H1 (cell line): ENCODE measurements around the gene FBXO46. TPM values are rescaled to one million over a fixed set of nuclear protein-coding genes. Genes with fewer than 3 reads are reported as not detected.

Experiments used
- CTCF ChIA-PET: fragments of 300-600 bp; sonication (Branson Sonifier 250); formaldehyde crosslinking; loops from one replicate; lab custom pipeline; 2021; ENCODE audit not compliant: partially characterized antibody; lab: Charles Lee
- POLR2A ChIA-PET: fragments of 300-600 bp; sonication (Branson Sonifier 250); formaldehyde crosslinking; loops from one replicate; lab custom pipeline; 2021; ENCODE audit warnings: inconsistent platforms; ENCODE audit not compliant: partially characterized antibody; lab: Charles Lee
- DNase-seq, 2 experiments: peaks; one replicate each; pipeline versions ENCODE4 v3.0.0 to v3.0.0-alpha.2; 2010 to 2022; ENCODE audit warnings: low spot score in 2 of 2, low read depth in 1 of 2, mixed read lengths in 1 of 2
- FAIRE-seq: peaks from 2 replicates; lab custom pipeline; 2011; peaks lifted over from hg19 to GRCh38; lab: Jason Lieb, UNC
- H2AFZ ChIP-seq: 2 replicates; pipeline ENCODE4 v1.8.1; 2012; ENCODE audit warnings: low read length, inconsistent platforms
- H2AK5ac ChIP-seq: 2 replicates; pipeline ENCODE4 v1.6.1; 2013; ENCODE audit warnings: low read depth, low read length
- H2BK120ac ChIP-seq: replicated peaks from 2 replicates; pipeline ENCODE3; 2013; ENCODE audit warnings: low read depth, low read length, inconsistent platforms
- H2BK12ac ChIP-seq: 2 replicates; pipeline ENCODE4 v1.6.1; 2013; ENCODE audit warnings: low read depth, low read length
- H2BK15ac ChIP-seq: 2 replicates; pipeline ENCODE4 v1.6.1; 2013; ENCODE audit warnings: low read length
- H2BK20ac ChIP-seq: 2 replicates; pipeline ENCODE4 v1.6.1; 2013; ENCODE audit warnings: low read length
- H2BK5ac ChIP-seq: 2 replicates; pipeline ENCODE4 v1.6.1; 2013; ENCODE audit warnings: low read depth, low read length
- H3K14ac ChIP-seq: 2 replicates; pipeline ENCODE4 v1.6.1; 2013; ENCODE audit warnings: inconsistent platforms; ENCODE audit not compliant: insufficient read length
- H3K18ac ChIP-seq: 2 replicates; pipeline ENCODE4 v1.6.1; 2013; ENCODE audit warnings: low read length; ENCODE audit errors: extremely low read depth
- H3K23ac ChIP-seq: 2 replicates; pipeline ENCODE4 v1.6.1; 2013; ENCODE audit warnings: inconsistent platforms; ENCODE audit not compliant: insufficient read length
- H3K23me2 ChIP-seq: 2 replicates; pipeline ENCODE4 v1.6.1; 2013; ENCODE audit warnings: low read depth, low read length
- H3K27ac ChIP-seq: 2 replicates; pipeline ENCODE4 v1.6.1; 2011; ENCODE audit warnings: low read depth, low read length, inconsistent platforms
- H3K27me3 ChIP-seq, 4 experiments: replicated peaks in 1 of 4; 1 replicate in 1 of 4; 2 replicates in 3 of 4; pipeline versions ENCODE4 v1.6.1 to v1.8.1; 2011 to 2013; ENCODE audit warnings: low read length in 3 of 4, mild to moderate bottlenecking in 3 of 4, inconsistent platforms in 2 of 4, mixed read lengths in 2 of 4, moderate library complexity in 1 of 4; ENCODE audit not compliant: control insufficient read depth in 3 of 4, insufficient read depth in 3 of 4; ENCODE audit errors: extremely low read depth in 1 of 4
- H3K36me3 ChIP-seq, 4 experiments: 2 replicates each; pipeline versions ENCODE4 v1.6.1 to v1.8.1; 2011 to 2013; ENCODE audit warnings: mild to moderate bottlenecking in 4 of 4, low read length in 3 of 4, moderate library complexity in 2 of 4, control low read depth in 1 of 4, inconsistent platforms in 1 of 4; ENCODE audit not compliant: insufficient read depth in 4 of 4, control insufficient read depth in 2 of 4
- H3K4ac ChIP-seq: replicated peaks from 2 replicates; pipeline ENCODE3; 2013; ENCODE audit warnings: low read length, low read depth, mixed read lengths, inconsistent platforms; ENCODE audit not compliant: insufficient read length
- H3K4me1 ChIP-seq, 4 experiments: replicated peaks in 1 of 4; 1 replicate in 1 of 4; 2 replicates in 3 of 4; pipeline versions ENCODE4 v1.6.1 to v1.8.1; 2011 to 2013; ENCODE audit warnings: low read length in 3 of 4, inconsistent platforms in 2 of 4, mixed read lengths in 1 of 4; ENCODE audit not compliant: insufficient read depth in 4 of 4, control insufficient read depth in 3 of 4
- H3K4me2 ChIP-seq, 2 experiments: 2 replicates each; pipeline versions ENCODE4 v1.6.1 to v1.8.1; 2011 to 2013; ENCODE audit warnings: low read depth in 2 of 2, low read length in 2 of 2, control low read depth in 1 of 2, inconsistent platforms in 1 of 2, mild to moderate bottlenecking in 1 of 2; ENCODE audit not compliant: insufficient read depth in 1 of 2
- H3K4me3 ChIP-seq, 4 experiments: fragments of 200-600, 300-600 bp in 1 of 4; sonication (generic), shearing (Covaris generic), sonication (Bioruptor Twin) in 1 of 4; 2 replicates each; pipeline versions ENCODE4 v1.5.1 to v1.8.1; 2011 to 2016; ENCODE audit warnings: low read length in 4 of 4, low read depth in 3 of 4, control low read depth in 2 of 4, inconsistent platforms in 2 of 4, mild to moderate bottlenecking in 2 of 4, mixed read lengths in 1 of 4, moderate library complexity in 1 of 4; ENCODE audit not compliant: insufficient read depth in 2 of 4; ENCODE audit errors: extremely low read depth in 1 of 4
- H3K56ac ChIP-seq: replicated peaks from 2 replicates; pipeline ENCODE3; 2013; ENCODE audit warnings: low read depth, mild to moderate bottlenecking, mixed read lengths, low read length, inconsistent platforms; ENCODE audit not compliant: insufficient read length
- H3K79me1 ChIP-seq: 2 replicates; pipeline ENCODE4 v1.6.1; 2013; ENCODE audit warnings: low read depth, low read length, control low read depth
- H3K79me2 ChIP-seq, 2 experiments: 2 replicates each; pipeline versions ENCODE4 v1.6.1 to v1.8.1; 2012 to 2013; ENCODE audit warnings: low read length in 2 of 2, mild to moderate bottlenecking in 2 of 2, inconsistent platforms in 1 of 2; ENCODE audit not compliant: insufficient read depth in 2 of 2, control insufficient read depth in 1 of 2
- H3K9ac ChIP-seq, 4 experiments: replicated peaks in 1 of 4; 1 replicate in 1 of 4; 2 replicates in 3 of 4; pipeline versions ENCODE4 v1.6.1 to v1.8.1; 2011 to 2013; ENCODE audit warnings: low read depth in 3 of 4, low read length in 3 of 4, control low read depth in 2 of 4, mild to moderate bottlenecking in 2 of 4, moderate library complexity in 2 of 4, inconsistent platforms in 1 of 4; ENCODE audit errors: extremely low read depth in 1 of 4
- H3K9me3 ChIP-seq, 2 experiments: 2 replicates each; pipeline versions ENCODE4 v1.6.1 to v1.8.1; 2012 to 2013; ENCODE audit warnings: mild to moderate bottlenecking in 2 of 2, moderate library complexity in 2 of 2, control low read depth in 1 of 2, inconsistent platforms in 1 of 2, low read depth in 1 of 2, low read length in 1 of 2, mixed read lengths in 1 of 2; ENCODE audit not compliant: insufficient read depth in 2 of 2
- H4K20me1 ChIP-seq, 2 experiments: replicated peaks in 1 of 2; 2 replicates each; pipeline versions ENCODE3 to v1.8.1; 2011 to 2013; ENCODE audit warnings: inconsistent platforms in 2 of 2, low read length in 2 of 2, mild to moderate bottlenecking in 1 of 2; ENCODE audit not compliant: insufficient read depth in 2 of 2, control insufficient read depth in 1 of 2
- H4K5ac ChIP-seq: 2 replicates; pipeline ENCODE4 v1.6.1; 2013; ENCODE audit warnings: low read length, low read depth, mixed read lengths, inconsistent platforms; ENCODE audit not compliant: insufficient read length
- H4K8ac ChIP-seq: 2 replicates; pipeline ENCODE4 v1.8.0; 2013; ENCODE audit warnings: mild to moderate bottlenecking, moderate library complexity, low read length, inconsistent platforms; ENCODE audit not compliant: insufficient read depth; ENCODE audit errors: extremely low read depth
- H4K91ac ChIP-seq: replicated peaks from 2 replicates; pipeline ENCODE3; 2013; ENCODE audit warnings: low read length, mixed read lengths, inconsistent platforms; ENCODE audit not compliant: insufficient read length
- BCL11A ChIP-seq, 2 experiments: IDR thresholded peaks; one replicate each; pipeline ENCODE4 v1.6.1; 2011; ENCODE audit warnings: low read depth in 2 of 2, low read length in 2 of 2, mild to moderate bottlenecking in 2 of 2
- BRCA1 ChIP-seq: IDR thresholded peaks from 2 replicates; pipeline ENCODE4 v1.6.1; 2012; ENCODE audit warnings: low read depth, low read length, improper control_type of control experiment
- CHD1 ChIP-seq: IDR thresholded peaks from 2 replicates; pipeline ENCODE4 v1.6.1; 2012; ENCODE audit warnings: low read depth, low read length, improper control_type of control experiment
- JUN ChIP-seq: IDR thresholded peaks from 2 replicates; pipeline ENCODE4 v1.6.1; 2011; ENCODE audit warnings: low read depth, mild to moderate bottlenecking, improper control_type of control experiment, low read length
- POLR2A ChIP-seq, 2 experiments: IDR thresholded peaks; 1 replicate in 1 of 2; 2 replicates in 1 of 2; pipeline ENCODE4 v1.6.1; 2011; ENCODE audit warnings: low read depth in 2 of 2, low read length in 2 of 2, mild to moderate bottlenecking in 2 of 2; ENCODE audit errors: control extremely low read depth in 1 of 2
- SP1 ChIP-seq: IDR thresholded peaks from 2 replicates; pipeline ENCODE4 v1.6.1; 2011; ENCODE audit warnings: low read depth, low read length
- TAF7 ChIP-seq: optimal IDR thresholded peaks from 2 replicates; pipeline ENCODE3; 2011; ENCODE audit warnings: low read depth, mild to moderate bottlenecking, inconsistent platforms, low read length, moderate library complexity, borderline replicate concordance
- TBP ChIP-seq: IDR thresholded peaks from 2 replicates; pipeline ENCODE4 v1.6.1; 2011; ENCODE audit warnings: low read depth, low read length, improper control_type of control experiment
- TCF12 ChIP-seq: IDR thresholded peaks from 2 replicates; pipeline ENCODE4 v1.6.1; 2011; ENCODE audit warnings: low read depth, mild to moderate bottlenecking, low read length
- TEAD4 ChIP-seq: IDR thresholded peaks from 2 replicates; pipeline ENCODE4 v1.6.1; 2012; ENCODE audit warnings: low read depth, low read length, inconsistent platforms, mixed read lengths
- WGBS, 2 experiments: shearing (Covaris generic) in 1 of 2; methylation state at CpG; one replicate each; pipeline versions ENCODE4 v1.1.6 to v1.1.7; 2013 to 2015; ENCODE audit warnings: low lambda C conversion rate in 2 of 2, mixed read lengths in 2 of 2, inconsistent platforms in 1 of 2, low coverage in 1 of 2, missing lambda C conversion rate in 1 of 2; ENCODE audit not compliant: insufficient replicate concordance in 2 of 2, insufficient coverage in 1 of 2, insufficient read length in 1 of 2; ENCODE audit errors: extremely low coverage in 1 of 2, missing lambda C conversion rate in 1 of 2; 5-methylcytosine and 5-hydroxymethylcytosine counted together
- polyA plus RNA-seq, 7 experiments: library from polyadenylated mRNA; depleted of rRNA in 3 of 7; stranded (reverse) in 5 of 7; unstranded in 2 of 7; fragments of >200 nt in 5 of 7; fragments of 200-250 nt in 2 of 7; gene quantifications; 1 replicate in 5 of 7; 2 replicates in 1 of 7; 4 replicates in 1 of 7; pipeline versions ENCODE4 v1.2.1 to v1.2.3, GENCODE V29; 2011 to 2013; ENCODE audit warnings: missing spikeins in 2 of 7, mixed read lengths in 2 of 7
- total RNA-seq: library from RNA; stranded (reverse); fragmentation: NEBNext Ultra II Directional; extraction: Animal tissue kit (Norgen Biotek cat#: 25700); gene quantifications from 2 replicates; pipeline ENCODE4 v1.2.1, GENCODE V29; 2021
- TF ChIP-seq, protein P1 (sequence below), 3 experiments: IDR thresholded peaks; 1 replicate in 2 of 3; 2 replicates in 1 of 3; pipeline versions ENCODE4 v1.5.1 to v1.6.1; 2011; ENCODE audit warnings: low read length in 3 of 3, mild to moderate bottlenecking in 3 of 3, inconsistent platforms in 2 of 3, low read depth in 1 of 3, moderate library complexity in 1 of 3; ENCODE audit not compliant: insufficient read depth in 1 of 3; ENCODE audit errors: control extremely low read depth in 1 of 3

FBXO46 gene
- total and polyA plus RNA-seq, 2 of the 8 experiments (the other 6 are each of a cell fraction or from before 2014, with no cell fraction given) = 11.2 to 38.9 TPM

- Histone ChIP-seq H3K27ac (no peak overlapping the region), H2AFZ (no peak overlapping the region), H4K8ac (peak overlapping the region; percentile 62; the same call in 1 of the 2 replicates), H3K18ac (0 out of 2 replicates have a peak overlapping the region, but pooled peaks have one; percentile 83), H3K14ac (no peak overlapping the region), H4K20me1 (peaks cover 0 to 3% of the 10 kb centered on the region in 2 experiments), H2BK120ac (no peak overlapping the region), H4K5ac (no peak overlapping the region), H3K4me1 (peaks cover 7 to 41% (median 33%) of the 10 kb centered on the region in 4 experiments), H2BK5ac (no peak overlapping the region), H3K27me3 (peaks cover 0 to 2% (median 0%) of the 10 kb centered on the region in 4 experiments; a peak in 1 of 7 replicates), H2BK12ac (peak overlapping the region; percentile 84; the same call in 1 of the 2 replicates), H3K9ac (no peak overlapping the region), H3K23ac (no peak overlapping the region), H3K23me2 (peaks cover 26% of the 10 kb centered on the region), H2BK20ac (no peak overlapping the region), H3K79me1 (no peaks in the 10 kb centered on the region), H4K91ac (peak overlapping the region; percentile 34), H3K4me2 (peak overlapping the region; percentile 61 to 94), H2BK15ac (0 out of 2 replicates have a peak overlapping the region, but pooled peaks have one; percentile 61), H3K4me3 (peak overlapping the region in 2 of 4 experiments; percentile 79 to 89; a peak in 5 of 8 replicates), H2AK5ac (no peak overlapping the region), H3K36me3 (no peaks in the 10 kb centered on the region; a peak in 1 of 8 replicates), H3K79me2 (no peaks in the 10 kb centered on the region), H3K9me3 (no peaks in the 10 kb centered on the region), H3K56ac (no peak overlapping the region), H3K4ac (peak overlapping the region; percentile 44)
- TF ChIP-seq SP1 = no peak
- no peak for TF ChIP-seq BRCA1
- TF ChIP-seq JUN = no peak
- no peak for TF ChIP-seq BCL11A (IDR thresholded peaks at IDR 0.05; ENCODE audit: low read depth in 2 of 2, low read length in 2 of 2)
- no peak for TF ChIP-seq POLR2A (IDR thresholded peaks at IDR 0.05; ENCODE audit: control extremely low read depth in 1 of 2, low read depth in 2 of 2, low read length in 2 of 2)
- TF ChIP-seq, protein P1, sequence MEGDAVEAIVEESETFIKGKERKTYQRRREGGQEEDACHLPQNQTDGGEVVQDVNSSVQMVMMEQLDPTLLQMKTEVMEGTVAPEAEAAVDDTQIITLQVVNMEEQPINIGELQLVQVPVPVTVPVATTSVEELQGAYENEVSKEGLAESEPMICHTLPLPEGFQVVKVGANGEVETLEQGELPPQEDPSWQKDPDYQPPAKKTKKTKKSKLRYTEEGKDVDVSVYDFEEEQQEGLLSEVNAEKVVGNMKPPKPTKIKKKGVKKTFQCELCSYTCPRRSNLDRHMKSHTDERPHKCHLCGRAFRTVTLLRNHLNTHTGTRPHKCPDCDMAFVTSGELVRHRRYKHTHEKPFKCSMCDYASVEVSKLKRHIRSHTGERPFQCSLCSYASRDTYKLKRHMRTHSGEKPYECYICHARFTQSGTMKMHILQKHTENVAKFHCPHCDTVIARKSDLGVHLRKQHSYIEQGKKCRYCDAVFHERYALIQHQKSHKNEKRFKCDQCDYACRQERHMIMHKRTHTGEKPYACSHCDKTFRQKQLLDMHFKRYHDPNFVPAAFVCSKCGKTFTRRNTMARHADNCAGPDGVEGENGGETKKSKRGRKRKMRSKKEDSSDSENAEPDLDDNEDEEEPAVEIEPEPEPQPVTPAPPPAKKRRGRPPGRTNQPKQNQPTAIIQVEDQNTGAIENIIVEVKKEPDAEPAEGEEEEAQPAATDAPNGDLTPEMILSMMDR (IDR thresholded peaks at IDR 0.05; ENCODE audit: control extremely low read depth in 1 of 3, insufficient read depth in 1 of 3, low read depth in 1 of 3, low read length in 3 of 3) = no peak
- no peak for TF ChIP-seq TCF12
- TF ChIP-seq CHD1 = no peak
- TF ChIP-seq TBP = no peak
- TF ChIP-seq TAF7 = no peak
- TF ChIP-seq TEAD4 = no peak
- no peak for FAIRE-seq
- 88% methylated on average over 13 of the region's 17 CpGs; no CpG with 5 or more reads in 1 of the 2 experiments for WGBS, 2 experiments
- DNase-seq = no peak
- ChIA-PET POLR2A (interaction anchor here (0.8 to 16.2 kb wide), 11 partner anchors 8 to 97 kb away, joined by 3 to 284 read pairs (median 38); partner anchors contain the start of genes DMPK, FBXO46, MEIOSIN and QPCTL), CTCF (interaction anchor here (0.6 to 2.3 kb wide), 4 partner anchors 13 to 17 kb away, joined by 3 to 16 read pairs (median 4); no protein-coding TSS in a partner anchor)
Observed at GRCh38 chr19:45766296-45766868, 35.7 kb upstream of the FBXO46 start.
